Neural cell (in vitro differentiated cells): Measurements from ENCODE around the gene CUL3. TPM values are rescaled to one million over a fixed set of nuclear protein-coding genes. Genes with fewer than 3 reads are reported as not detected.

ENCODE experiments used
- H2AFZ ChIP-seq: fragments of 200-600, 300-800 bp; sonication (generic), shearing (Covaris generic); 2 replicates; pipeline ENCODE4 v1.6.0; 2014; ENCODE audit warnings: low read depth, mild to moderate bottlenecking, antibody characterized with exemption, low read length, moderate library complexity
- H3F3A ChIP-seq: fragments of 200-600 bp; shearing (Covaris generic); 2 replicates; pipeline ENCODE4 v1.6.1; 2016; ENCODE audit warnings: mild to moderate bottlenecking, moderate library complexity, mixed read lengths, antibody characterized with exemption, low read length; ENCODE audit not compliant: insufficient read depth, poor library complexity, severe bottlenecking
- H3K27ac ChIP-seq: fragments of 200-600, 300-800 bp; sonication (generic), shearing (Covaris generic); 2 replicates; pipeline ENCODE4 v1.5.1; 2014; ENCODE audit warnings: mild to moderate bottlenecking, low read length, moderate library complexity
- H3K27me3 ChIP-seq: fragments of 300-800, 200-600 bp; sonication (generic), shearing (Covaris generic); 2 replicates; pipeline ENCODE4 v1.6.0; 2014; ENCODE audit warnings: mild to moderate bottlenecking, low read depth, low read length, moderate library complexity; ENCODE audit not compliant: insufficient read depth
- H3K36me3 ChIP-seq: fragments of 300-800, 200-600 bp; sonication (generic), shearing (Covaris generic); 2 replicates; pipeline ENCODE4 v1.5.1; 2014; ENCODE audit warnings: mild to moderate bottlenecking, antibody characterized with exemption, low read length, moderate library complexity; ENCODE audit not compliant: insufficient read depth
- H3K4me2 ChIP-seq: fragments of 300-800, 200-600 bp; sonication (generic), shearing (Covaris generic); 2 replicates; pipeline ENCODE4 v1.6.0; 2014; ENCODE audit warnings: mild to moderate bottlenecking, low read length
- H3K4me3 ChIP-seq: fragments of 300-800, 200-600 bp; sonication (generic), shearing (Covaris generic); 2 replicates; pipeline ENCODE4 v1.5.1; 2014; ENCODE audit warnings: mild to moderate bottlenecking, low read length, moderate library complexity
- H3K79me2 ChIP-seq: fragments of 200-600 bp; shearing (Covaris generic); replicated peaks from 2 replicates; pipeline ENCODE4 v1.6.0; 2014; ENCODE audit warnings: mild to moderate bottlenecking, low read length, moderate library complexity; ENCODE audit not compliant: insufficient read depth
- H3K9ac ChIP-seq: fragments of 300-800, 200-600 bp; sonication (generic), shearing (Covaris generic); 2 replicates; pipeline ENCODE4 v1.6.1; 2016; ENCODE audit warnings: mild to moderate bottlenecking, low read length, mixed read lengths
- H3K9me2 ChIP-seq: fragments of 200-600 bp; shearing (Covaris generic); 2 replicates; pipeline ENCODE4 v1.6.1; 2016; ENCODE audit warnings: mild to moderate bottlenecking, low read length, mixed read lengths; ENCODE audit not compliant: insufficient read depth
- H3K9me3 ChIP-seq: fragments of 200-600, 300-800 bp; sonication (generic), shearing (Covaris generic); 2 replicates; pipeline ENCODE4 v1.6.1; 2016; ENCODE audit warnings: mild to moderate bottlenecking, mixed run types, low read length, moderate library complexity, mixed read lengths
- H4K20me1 ChIP-seq: fragments of 200-600 bp; shearing (Covaris generic); 2 replicates; pipeline ENCODE4 v1.6.1; 2016; ENCODE audit warnings: mild to moderate bottlenecking, mixed run types; ENCODE audit not compliant: insufficient read depth
- CTCF ChIP-seq: fragments of 450-650 bp; IDR thresholded peaks from 2 replicates; pipeline ENCODE4 v1.5.1; 2014; ENCODE audit warnings: antibody characterized with exemption, mild to moderate bottlenecking, moderate library complexity; ENCODE audit not compliant: poor library complexity, severe bottlenecking
- EP300 ChIP-seq: fragments of 450-650 bp; conservative IDR thresholded peaks from 2 replicates; pipeline ENCODE4 v1.6.1; 2014; ENCODE audit warnings: antibody characterized with exemption, mild to moderate bottlenecking, moderate library complexity; ENCODE audit not compliant: poor library complexity, severe bottlenecking
- EZH2 ChIP-seq: fragments of 200-600, 300-800 bp; shearing (Covaris generic), sonication (generic); IDR thresholded peaks from 2 replicates; pipeline ENCODE4 v1.6.1; 2014; ENCODE audit warnings: antibody characterized with exemption, low read length, borderline replicate concordance, mild to moderate bottlenecking; ENCODE audit not compliant: insufficient read depth, poor library complexity, severe bottlenecking
- MXI1 ChIP-seq: fragments of 450-650 bp; conservative IDR thresholded peaks from 2 replicates; pipeline ENCODE4 v1.6.1; 2014; ENCODE audit warnings: antibody characterized with exemption, mild to moderate bottlenecking; ENCODE audit not compliant: poor library complexity, severe bottlenecking
- POLR2AphosphoS5 ChIP-seq: IDR thresholded peaks from 2 replicates; pipeline ENCODE4 v1.6.1; 2012
- RAD21 ChIP-seq: fragments of 450-650 bp; conservative IDR thresholded peaks from 2 replicates; pipeline ENCODE4 v1.6.1; 2014; ENCODE audit warnings: antibody characterized with exemption, mild to moderate bottlenecking, moderate library complexity
- REST ChIP-seq: IDR thresholded peaks from 2 replicates; pipeline ENCODE4 v1.6.1; 2012; ENCODE audit warnings: borderline replicate concordance
- TAF1 ChIP-seq: IDR thresholded peaks from 2 replicates; pipeline ENCODE4 v1.6.1; 2012; ENCODE audit warnings: low read depth
- polyA plus RNA-seq: library from polyadenylated mRNA; depleted of rRNA; stranded (reverse); fragments of >200 nt; gene quantifications from 2 replicates; pipeline ENCODE4 v1.2.3, GENCODE V29; 2014

Gene CUL3
- polyA plus RNA-seq, 1 donor from 2014 or later, result 53.9 TPM

- no peak overlapping the region for H2AFZ ChIP-seq
- no peaks in the 10 kb centered on the region for H3K9me2 ChIP-seq
- no peaks in the 10 kb centered on the region for H3K9me3 ChIP-seq
- no peaks in the 10 kb centered on the region for H3K79me2 ChIP-seq
- H3K36me3 ChIP-seq, result no peaks in the 10 kb centered on the region
- no peak overlapping the region for H3K4me2 ChIP-seq
- H3K27me3 ChIP-seq, result no peaks in the 10 kb centered on the region
- H3F3A ChIP-seq, result no peaks in the 10 kb centered on the region
- no peak overlapping the region for H3K27ac ChIP-seq
- no peak overlapping the region for H3K4me3 ChIP-seq
- H4K20me1 ChIP-seq, result no peaks in the 10 kb centered on the region
- TF ChIP-seq RAD21 (no peak), TAF1 (no peak), EZH2 (no peak)
- H3K9ac ChIP-seq, result no peak overlapping the region
These were observed 140.4 kb downstream of the CUL3 start for GRCh38 chr2:224444783-224445182.

GRCh38 chr2:224444021-224444420, 141.1 kb downstream of the CUL3 start:
- Histone ChIP-seq H3K9me2 (no peaks in the 10 kb centered on the region), H2AFZ (no peak overlapping the region), H3K4me2 (no peak overlapping the region), H3K9me3 (no peaks in the 10 kb centered on the region), H3K9ac (no peak overlapping the region), H4K20me1 (no peaks in the 10 kb centered on the region), H3F3A (no peaks in the 10 kb centered on the region), H3K27ac (no peak overlapping the region), H3K36me3 (no peaks in the 10 kb centered on the region), H3K27me3 (no peaks in the 10 kb centered on the region), H3K4me3 (no peak overlapping the region), H3K79me2 (no peaks in the 10 kb centered on the region)
- TF ChIP-seq TAF1 (no peak), EP300 (no peak), EZH2 (no peak), REST (no peak), CTCF (no peak), MXI1 (no peak), POLR2AphosphoS5 (no peak), RAD21 (no peak)
